Measurements from ENCODE around the gene CSMD2.
"Not testable (repeated sequence)": the region's sequence is repeated elsewhere in the genome, so short reads cannot be mapped to it uniquely, and the experiment has no call there.

The CSMD2 gene

GRCh38 chr1:34025675-34026074 is 139.4 kb downstream of the CSMD2 start:
- no peaks in the 10 kb centered on the region for H3K27me3 ChIP-seq (ENCODE audit: control insufficient read depth, insufficient read depth, low read length)
- no peak overlapping the region for H3K9ac ChIP-seq (ENCODE audit: low read depth, low read length)
- H3K4me1 ChIP-seq (ENCODE audit: control insufficient read depth, insufficient read depth, low read length): 0 out of 2 replicates have a peak, but pooled peaks cover 7% of the 10 kb centered on the region
- H3K4me3 ChIP-seq (ENCODE audit: low read depth, low read length): no peak overlapping the region
- H3K9me3 ChIP-seq (ENCODE audit: control insufficient read depth, insufficient read depth, low read length): no peaks in the 10 kb centered on the region
- H3K36me3 ChIP-seq (ENCODE audit: control insufficient read depth, insufficient read depth, low read length): no peaks in the 10 kb centered on the region
- no peak overlapping the region for H3K27ac ChIP-seq (ENCODE audit: low read depth, low read length)

DNA sequence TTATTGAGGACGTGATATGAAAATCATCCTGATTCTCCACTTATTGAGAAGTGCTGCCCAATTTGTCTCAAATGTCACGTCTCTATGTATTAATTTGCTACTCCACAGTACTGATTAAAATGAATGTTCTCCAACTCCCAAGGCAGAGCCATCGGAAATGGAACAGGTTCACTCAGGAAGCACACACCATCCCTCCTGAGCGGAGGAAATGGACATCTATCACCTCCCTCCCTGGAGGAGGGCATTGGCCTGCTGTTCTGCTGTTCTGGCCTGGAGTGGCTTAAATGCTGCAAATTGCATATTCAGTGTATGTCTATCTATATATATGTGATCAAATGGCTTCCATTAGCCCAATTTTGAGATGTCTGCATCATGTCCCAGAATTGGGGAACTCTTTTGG is 140.5 kb downstream of the CSMD2 start:
- Histone ChIP-seq H3K27ac (ENCODE audit: low read depth, low read length) (no peak overlapping the region), H3K27me3 (ENCODE audit: control insufficient read depth, insufficient read depth, low read length) (no peaks in the 10 kb centered on the region), H3K4me1 (ENCODE audit: control insufficient read depth, insufficient read depth, low read length) (peaks cover 18% of the 10 kb centered on the region), H3K9me3 (ENCODE audit: control insufficient read depth, insufficient read depth, low read length) (no peaks in the 10 kb centered on the region), H3K9ac (ENCODE audit: low read depth, low read length) (no peak overlapping the region), H3K4me3 (ENCODE audit: low read depth, low read length) (no peak overlapping the region), H3K36me3 (ENCODE audit: control insufficient read depth, insufficient read depth, low read length) (no peaks in the 10 kb centered on the region)

DNA sequence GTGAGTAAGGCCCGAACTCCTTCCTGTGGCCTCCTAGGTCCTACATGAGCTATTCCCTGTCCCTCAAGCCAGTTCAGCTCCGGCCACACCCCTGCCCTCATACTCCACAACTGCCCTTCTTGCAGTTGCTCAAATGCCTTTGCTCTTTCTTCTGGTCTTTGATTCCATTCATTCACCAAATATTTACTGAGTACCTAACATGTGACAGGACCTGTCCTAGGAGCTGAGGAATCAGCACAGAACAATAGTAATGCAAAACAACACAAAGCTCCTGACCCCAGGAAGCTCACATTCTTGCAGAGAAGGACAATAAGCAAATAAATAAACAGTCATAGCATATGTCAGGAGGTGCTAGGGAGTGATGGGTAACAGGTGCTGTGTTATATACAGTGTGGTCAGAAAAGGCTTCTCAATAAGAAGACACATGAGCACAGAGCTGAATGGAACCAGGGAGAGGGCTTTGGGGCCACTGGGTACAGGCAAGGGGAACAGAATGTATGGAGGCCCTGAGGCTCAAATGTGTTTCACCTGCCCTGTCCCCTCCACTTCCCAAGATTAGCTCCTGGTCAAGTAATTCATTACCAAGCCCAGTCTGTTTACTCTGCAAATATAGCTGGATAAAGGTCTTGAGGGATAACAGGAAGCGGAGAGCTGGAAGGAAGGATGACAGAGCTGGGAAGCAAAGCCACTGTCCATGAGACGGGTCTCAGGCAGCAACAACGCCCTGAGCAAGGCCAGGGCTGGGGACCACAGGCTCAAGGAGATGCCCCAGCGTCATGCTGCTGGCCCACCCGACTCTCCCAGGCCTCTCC is 145.1 kb downstream of the CSMD2 start:
- H3K9me3 ChIP-seq (ENCODE audit: control insufficient read depth, insufficient read depth, low read length): no peaks in the 10 kb centered on the region
- peak overlapping the region; percentile 70 for H3K27ac ChIP-seq (ENCODE audit: low read depth, low read length)
- no peaks in the 10 kb centered on the region for H3K27me3 ChIP-seq (ENCODE audit: control insufficient read depth, insufficient read depth, low read length)
- H3K4me1 ChIP-seq (ENCODE audit: control insufficient read depth, insufficient read depth, low read length): peaks cover 25% of the 10 kb centered on the region
- no peaks in the 10 kb centered on the region for H3K36me3 ChIP-seq (ENCODE audit: control insufficient read depth, insufficient read depth, low read length)
- H3K4me3 ChIP-seq (ENCODE audit: low read depth, low read length): no peak overlapping the region
- H3K9ac ChIP-seq (ENCODE audit: low read depth, low read length): no peak overlapping the region

DNA sequence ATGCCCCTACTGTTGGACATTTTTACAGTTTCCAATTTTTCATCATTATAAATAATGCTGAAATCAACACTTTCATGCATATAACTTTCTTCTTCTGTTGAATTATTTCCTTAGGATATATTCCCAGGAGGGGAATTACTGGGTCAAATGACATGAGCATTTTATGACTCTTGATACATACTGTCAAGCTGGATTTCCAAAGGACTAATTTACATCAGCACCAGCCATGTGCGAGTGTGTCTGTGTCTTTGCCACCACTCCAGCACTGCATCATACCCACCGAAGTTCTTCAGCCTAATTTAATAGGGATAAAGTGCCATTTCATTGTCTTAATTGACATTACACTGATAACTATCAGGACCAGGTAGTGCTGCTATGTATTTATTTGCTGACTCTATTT is 146.7 kb downstream of the CSMD2 start:
- Histone ChIP-seq H3K9ac (ENCODE audit: low read depth, low read length) (no peak overlapping the region), H3K4me1 (ENCODE audit: control insufficient read depth, insufficient read depth, low read length) (peaks cover 25% of the 10 kb centered on the region), H3K9me3 (ENCODE audit: control insufficient read depth, insufficient read depth, low read length) (no peaks in the 10 kb centered on the region), H3K27ac (ENCODE audit: low read depth, low read length) (no peak overlapping the region), H3K27me3 (ENCODE audit: control insufficient read depth, insufficient read depth, low read length) (no peaks in the 10 kb centered on the region), H3K4me3 (ENCODE audit: low read depth, low read length) (no peak overlapping the region), H3K36me3 (ENCODE audit: control insufficient read depth, insufficient read depth, low read length) (no peaks in the 10 kb centered on the region)

GRCh38 chr1:34016281-34016680 is 148.7 kb downstream of the CSMD2 start:
- not testable (repeated sequence) for H3K4me3 ChIP-seq (ENCODE audit: low read depth, low read length); H3K9ac ChIP-seq (ENCODE audit: low read depth, low read length); H3K36me3 ChIP-seq (ENCODE audit: control insufficient read depth, insufficient read depth, low read length); H3K27ac ChIP-seq (ENCODE audit: low read depth, low read length); H3K9me3 ChIP-seq (ENCODE audit: control insufficient read depth, insufficient read depth, low read length); H3K27me3 ChIP-seq (ENCODE audit: control insufficient read depth, insufficient read depth, low read length)
- H3K4me1 ChIP-seq (ENCODE audit: control insufficient read depth, insufficient read depth, low read length): peaks cover 25% of the 10 kb centered on the region

DNA sequence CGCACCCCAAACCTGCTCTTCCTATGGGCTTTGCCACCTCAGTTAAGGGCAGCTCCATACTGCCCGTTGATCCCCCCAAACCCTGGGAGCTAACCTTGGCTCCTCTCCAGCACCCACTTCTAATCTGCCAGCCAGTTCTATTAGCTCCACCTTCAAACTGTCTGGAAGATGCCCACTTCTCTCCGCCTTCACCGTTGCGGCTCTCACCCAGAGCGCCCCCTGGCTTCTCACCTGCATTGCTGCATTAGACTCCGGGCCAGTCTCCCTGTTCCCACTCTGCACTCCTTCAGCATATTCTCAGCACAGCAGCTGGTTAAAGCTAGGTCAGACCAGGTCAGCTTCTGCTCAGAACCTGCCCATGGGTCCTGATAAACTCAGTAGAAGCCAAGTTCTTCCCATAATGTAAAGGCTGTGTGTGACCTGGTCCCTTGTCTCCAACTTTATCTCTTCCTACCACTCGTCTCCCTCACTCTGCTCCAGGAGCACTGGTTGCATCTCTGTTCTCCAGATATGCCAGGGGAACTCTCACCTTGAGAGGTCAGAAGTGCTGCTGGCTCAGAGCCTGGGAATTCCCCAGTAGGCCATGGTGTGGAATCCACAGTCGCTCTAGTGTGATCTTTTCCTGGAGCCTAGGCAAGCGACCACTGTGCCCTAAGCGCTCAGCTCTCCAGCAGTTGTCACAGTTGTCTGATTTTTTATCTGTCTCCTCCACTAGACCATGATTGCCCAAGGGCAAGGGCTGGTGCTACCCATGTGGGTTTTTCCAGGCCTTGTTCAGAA is 150.9 kb downstream of the CSMD2 start:
- Histone ChIP-seq H3K9ac (ENCODE audit: low read depth, low read length) (no peak overlapping the region), H3K27me3 (ENCODE audit: control insufficient read depth, insufficient read depth, low read length) (no peaks in the 10 kb centered on the region), H3K9me3 (ENCODE audit: control insufficient read depth, insufficient read depth, low read length) (no peaks in the 10 kb centered on the region), H3K36me3 (ENCODE audit: control insufficient read depth, insufficient read depth, low read length) (no peaks in the 10 kb centered on the region), H3K27ac (ENCODE audit: low read depth, low read length) (no peak overlapping the region), H3K4me3 (ENCODE audit: low read depth, low read length) (no peak overlapping the region), H3K4me1 (ENCODE audit: control insufficient read depth, insufficient read depth, low read length) (peaks cover 4% of the 10 kb centered on the region)

- Histone ChIP-seq H3K27me3 (ENCODE audit: control insufficient read depth, insufficient read depth, low read length) (no peaks in the 10 kb centered on the region), H3K4me3 (ENCODE audit: low read depth, low read length) (no peak overlapping the region), H3K36me3 (ENCODE audit: control insufficient read depth, insufficient read depth, low read length) (no peaks in the 10 kb centered on the region), H3K27ac (ENCODE audit: low read depth, low read length) (no peak overlapping the region), H3K9me3 (ENCODE audit: control insufficient read depth, insufficient read depth, low read length) (no peaks in the 10 kb centered on the region), H3K9ac (ENCODE audit: low read depth, low read length) (no peak overlapping the region), H3K4me1 (ENCODE audit: control insufficient read depth, insufficient read depth, low read length) (no peaks in the 10 kb centered on the region)
Measured at GRCh38 chr1:34013136-34013535, 151.9 kb downstream of the CSMD2 start.

DNA sequence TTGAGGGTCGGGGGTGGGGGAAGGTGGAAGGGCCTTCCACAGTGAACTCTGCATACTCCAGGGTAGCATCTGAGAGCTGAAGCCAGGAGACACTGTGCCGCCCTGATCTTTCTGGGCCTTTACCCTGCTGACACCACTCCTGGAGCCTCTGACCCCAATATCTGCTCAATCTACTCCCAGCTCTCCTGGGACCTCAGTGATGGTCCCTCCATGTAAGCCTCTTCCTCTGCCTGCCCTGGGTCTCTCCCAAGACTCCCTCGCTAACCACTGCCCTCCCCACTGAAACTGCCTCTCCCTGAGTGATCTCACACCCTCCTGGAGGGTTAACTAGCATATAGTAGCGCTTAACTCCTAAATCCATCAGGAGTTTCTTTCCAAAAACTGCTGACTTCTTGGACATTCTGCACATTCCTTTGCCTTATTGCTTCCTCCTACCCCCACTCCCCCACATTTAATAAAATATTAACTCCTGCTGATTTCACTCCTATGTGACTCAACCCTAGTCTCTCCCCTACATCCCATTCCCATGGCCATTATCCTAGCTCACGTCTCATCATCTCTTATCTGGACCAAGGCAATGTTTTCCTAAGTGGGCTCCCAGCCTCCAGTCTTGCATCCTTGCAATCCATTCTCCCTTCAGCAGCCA is 155.6 kb downstream of the CSMD2 start:
- Histone ChIP-seq H3K9me3 (ENCODE audit: control insufficient read depth, insufficient read depth, low read length) (no peaks in the 10 kb centered on the region), H3K27ac (ENCODE audit: low read depth, low read length) (no peak overlapping the region), H3K4me3 (ENCODE audit: low read depth, low read length) (no peak overlapping the region), H3K9ac (ENCODE audit: low read depth, low read length) (no peak overlapping the region), H3K27me3 (ENCODE audit: control insufficient read depth, insufficient read depth, low read length) (no peaks in the 10 kb centered on the region), H3K36me3 (ENCODE audit: control insufficient read depth, insufficient read depth, low read length) (no peaks in the 10 kb centered on the region), H3K4me1 (ENCODE audit: control insufficient read depth, insufficient read depth, low read length) (no peaks in the 10 kb centered on the region)

DNA sequence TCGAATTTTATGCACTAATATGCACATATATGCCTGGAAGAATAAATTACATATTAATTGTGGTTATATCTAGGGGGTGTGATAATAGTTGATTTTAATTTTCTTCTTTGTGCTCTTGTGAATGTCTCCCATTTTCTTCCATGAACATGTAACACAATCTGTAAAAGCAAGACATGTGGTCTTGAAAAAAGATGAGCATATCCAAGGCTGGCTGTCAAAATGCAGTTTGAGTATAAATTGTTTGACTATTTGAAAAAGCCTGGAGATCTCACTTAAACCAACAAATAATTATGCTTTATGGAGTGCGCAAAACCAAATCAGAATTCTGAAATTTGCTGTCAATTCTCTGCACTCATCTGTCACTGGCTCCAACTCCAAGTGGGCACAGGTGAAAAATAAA is 157.3 kb downstream of the CSMD2 start:
- no peak overlapping the region for H3K9ac ChIP-seq (ENCODE audit: low read depth, low read length)
- H3K27me3 ChIP-seq (ENCODE audit: control insufficient read depth, insufficient read depth, low read length): no peaks in the 10 kb centered on the region
- no peak overlapping the region for H3K4me3 ChIP-seq (ENCODE audit: low read depth, low read length)
- no peaks in the 10 kb centered on the region for H3K36me3 ChIP-seq (ENCODE audit: control insufficient read depth, insufficient read depth, low read length)
- H3K4me1 ChIP-seq (ENCODE audit: control insufficient read depth, insufficient read depth, low read length): no peaks in the 10 kb centered on the region
- no peak overlapping the region for H3K27ac ChIP-seq (ENCODE audit: low read depth, low read length)
- no peaks in the 10 kb centered on the region for H3K9me3 ChIP-seq (ENCODE audit: control insufficient read depth, insufficient read depth, low read length)

GRCh38 chr1:34005309-34005708 is 159.7 kb downstream of the CSMD2 start:
- Histone ChIP-seq H3K9ac (ENCODE audit: low read depth, low read length) (no peak overlapping the region), H3K4me3 (ENCODE audit: low read depth, low read length) (no peak overlapping the region), H3K36me3 (ENCODE audit: control insufficient read depth, insufficient read depth, low read length) (no peaks in the 10 kb centered on the region), H3K27ac (ENCODE audit: low read depth, low read length) (no peak overlapping the region), H3K4me1 (ENCODE audit: control insufficient read depth, insufficient read depth, low read length) (no peaks in the 10 kb centered on the region), H3K27me3 (ENCODE audit: control insufficient read depth, insufficient read depth, low read length) (no peaks in the 10 kb centered on the region), H3K9me3 (ENCODE audit: control insufficient read depth, insufficient read depth, low read length) (no peaks in the 10 kb centered on the region)

DNA sequence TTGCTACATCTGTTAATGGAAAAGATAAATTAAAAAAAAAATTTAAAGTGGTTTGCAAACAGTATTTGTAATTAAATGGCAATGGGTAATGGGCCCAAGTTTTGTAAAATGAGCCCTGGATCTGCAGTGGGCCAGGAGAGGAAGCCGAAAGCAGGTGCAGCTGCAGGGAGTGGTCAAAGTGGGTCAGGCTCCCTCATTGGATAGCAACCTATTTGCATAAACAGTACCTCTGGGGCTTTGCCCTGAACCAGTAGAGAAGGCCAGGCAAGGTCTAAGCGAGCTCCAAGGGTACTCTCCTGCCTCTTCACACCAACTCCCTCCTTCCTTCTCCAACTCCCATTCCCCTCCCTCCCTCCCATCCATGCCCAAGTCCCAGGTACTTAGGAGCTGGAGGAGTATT is 162.2 kb downstream of the CSMD2 start:
- Histone ChIP-seq H3K4me3 (ENCODE audit: low read depth, low read length) (no peak overlapping the region), H3K4me1 (ENCODE audit: control insufficient read depth, insufficient read depth, low read length) (no peaks in the 10 kb centered on the region), H3K9ac (ENCODE audit: low read depth, low read length) (no peak overlapping the region), H3K27ac (ENCODE audit: low read depth, low read length) (no peak overlapping the region), H3K36me3 (ENCODE audit: control insufficient read depth, insufficient read depth, low read length) (no peaks in the 10 kb centered on the region), H3K27me3 (ENCODE audit: control insufficient read depth, insufficient read depth, low read length) (no peaks in the 10 kb centered on the region), H3K9me3 (ENCODE audit: control insufficient read depth, insufficient read depth, low read length) (no peaks in the 10 kb centered on the region)

Measured in HUES48 (cell line).